IMR-90 (cell line): ENCODE measurements around the gene APMAP. TPM values are rescaled to one million over a fixed set of nuclear protein-coding genes. Genes with fewer than 3 reads are reported as not detected.

Source experiments
- ATAC-seq: fragments of 200-7000 bp; cut with Tn5 transposase; 2 replicates; pipeline ENCODE4 v1.9.1; 2020; ENCODE audit warnings: low read depth, mild to moderate bottlenecking, moderate library complexity
- BruUV-seq: library from RNA; stranded (reverse); fragments of 400-500 nt; replicated peaks from 2 replicates; lab custom pipeline; 2021; lab: Mats Ljungman, UMichigan
- CTCF ChIA-PET: fragments of 300-600 bp; formaldehyde crosslinking; extraction: SDS; loops from one replicate; lab custom pipeline; 2021; ENCODE audit warnings: antibody characterized with exemption; lab: Yijun Ruan, JAX
- POLR2A ChIA-PET: fragments of 300-600 bp; sonication (Branson Sonifier 250); formaldehyde crosslinking; loops from one replicate; lab custom pipeline; 2022; ENCODE audit warnings: antibody characterized with exemption; ENCODE audit not compliant: unreplicated experiment; lab: Charles Lee
- DNase-seq: peaks from one replicate; pipeline ENCODE4 v3.0.0; 2013
- H2AFZ ChIP-seq: replicated peaks from 2 replicates; pipeline ENCODE3; 2013; ENCODE audit warnings: low read length, mild to moderate bottlenecking; ENCODE audit not compliant: poor library complexity
- H2AK5ac ChIP-seq: 2 replicates; pipeline ENCODE4 v1.6.1; 2013; ENCODE audit warnings: low read depth, low read length, inconsistent platforms
- H2AK9ac ChIP-seq: replicated peaks from 2 replicates; pipeline ENCODE3; 2013; ENCODE audit warnings: mild to moderate bottlenecking, low read depth, low read length, moderate library complexity; ENCODE audit not compliant: poor library complexity
- H2BK120ac ChIP-seq: 2 replicates; pipeline ENCODE4 v1.6.1; 2013; ENCODE audit warnings: low read depth, low read length, inconsistent platforms
- H2BK15ac ChIP-seq: 3 replicates; pipeline ENCODE4 v1.6.1; 2013; ENCODE audit warnings: low read depth, low read length, inconsistent platforms
- H2BK20ac ChIP-seq: 2 replicates; pipeline ENCODE4 v1.6.1; 2013; ENCODE audit warnings: low read depth, mild to moderate bottlenecking, inconsistent platforms, low read length, moderate library complexity
- H2BK5ac ChIP-seq: 2 replicates; pipeline ENCODE4 v1.6.1; 2013; ENCODE audit warnings: mild to moderate bottlenecking, low read depth, low read length, inconsistent platforms; ENCODE audit not compliant: poor library complexity, severe bottlenecking
- H3K14ac ChIP-seq: replicated peaks from 2 replicates; pipeline ENCODE4 v1.6.1; 2013; ENCODE audit warnings: low read depth, low read length, inconsistent platforms
- H3K18ac ChIP-seq: 2 replicates; pipeline ENCODE4 v1.6.1; 2013; ENCODE audit warnings: low read depth, low read length, control low read depth
- H3K23ac ChIP-seq: 2 replicates; pipeline ENCODE4 v1.6.1; 2013; ENCODE audit warnings: low read depth, low read length, inconsistent platforms
- H3K27ac ChIP-seq: 2 replicates; pipeline ENCODE4 v1.5.1; 2013; ENCODE audit warnings: mild to moderate bottlenecking, control low read depth, low read length; ENCODE audit not compliant: insufficient read depth
- H3K27me3 ChIP-seq: 2 replicates; pipeline ENCODE4 v1.6.1; 2013; ENCODE audit warnings: low read length; ENCODE audit not compliant: control insufficient read depth, insufficient read depth
- H3K36me3 ChIP-seq: 2 replicates; pipeline ENCODE4 v1.6.1; 2013; ENCODE audit warnings: low read length, mixed read lengths; ENCODE audit not compliant: control insufficient read depth, insufficient read depth
- H3K4ac ChIP-seq: 2 replicates; pipeline ENCODE4 v1.6.1; 2013; ENCODE audit warnings: low read depth, low read length, inconsistent platforms
- H3K4me1 ChIP-seq: 2 replicates; pipeline ENCODE4 v1.6.1; 2013; ENCODE audit warnings: low read length, mixed read lengths; ENCODE audit not compliant: control insufficient read depth, insufficient read depth
- H3K4me2 ChIP-seq: 2 replicates; pipeline ENCODE4 v1.6.1; 2013; ENCODE audit warnings: low read depth, mild to moderate bottlenecking, control low read depth, low read length, moderate library complexity
- H3K4me3 ChIP-seq: 2 replicates; pipeline ENCODE4 v1.5.1; 2013; ENCODE audit warnings: low read depth, mild to moderate bottlenecking, control low read depth, low read length, moderate library complexity; ENCODE audit not compliant: insufficient read depth
- H3K56ac ChIP-seq: 2 replicates; pipeline ENCODE4 v1.6.1; 2013; ENCODE audit warnings: low read length, inconsistent platforms; ENCODE audit not compliant: insufficient read depth; ENCODE audit errors: extremely low read depth
- H3K79me1 ChIP-seq, 2 experiments: 2 replicates each; pipeline ENCODE4 v1.6.1; 2013; ENCODE audit warnings: low read length in 2 of 2, inconsistent platforms in 1 of 2, low read depth in 1 of 2
- H3K9ac ChIP-seq: 2 replicates; pipeline ENCODE4 v1.6.1; 2013; ENCODE audit warnings: low read depth, low read length, control low read depth
- H3K9me1 ChIP-seq: 2 replicates; pipeline ENCODE4 v1.6.1; 2013; ENCODE audit warnings: low read length, inconsistent platforms; ENCODE audit not compliant: insufficient read depth
- H3K9me3 ChIP-seq: 2 replicates; pipeline ENCODE4 v1.6.1; 2013; ENCODE audit warnings: low read length; ENCODE audit not compliant: control insufficient read depth, insufficient read depth
- H4K20me1 ChIP-seq: 2 replicates; pipeline ENCODE4 v1.6.1; 2013; ENCODE audit warnings: low read length, inconsistent platforms; ENCODE audit not compliant: insufficient read depth
- H4K5ac ChIP-seq: 2 replicates; pipeline ENCODE4 v1.6.1; 2013; ENCODE audit warnings: mild to moderate bottlenecking, low read depth, low read length, control low read depth
- H4K8ac ChIP-seq, 2 experiments: 2 replicates each; pipeline ENCODE4 v1.6.1; 2013; ENCODE audit warnings: low read depth in 2 of 2, low read length in 2 of 2, control low read depth in 1 of 2, inconsistent platforms in 1 of 2
- H4K91ac ChIP-seq: 2 replicates; pipeline ENCODE4 v1.6.1; 2013; ENCODE audit warnings: low read depth, low read length, inconsistent platforms; ENCODE audit not compliant: insufficient read depth
- FOS ChIP-seq: fragments of 150-350 bp; IDR thresholded peaks from 2 replicates; pipeline ENCODE4 v1.6.1; 2016; ENCODE audit warnings: low read depth, low read length
- MAFK ChIP-seq: IDR thresholded peaks from 2 replicates; pipeline ENCODE4 v1.6.1; 2012; ENCODE audit warnings: low read depth, low read length, improper control_type of control experiment
- WGBS, 2 experiments: methylation state at CpG; one replicate each; pipeline versions ENCODE4 v1.1.5 to v1.1.7; 2013; ENCODE audit warnings: missing lambda C conversion rate in 2 of 2; ENCODE audit not compliant: insufficient read length in 1 of 2; ENCODE audit errors: extremely low coverage in 2 of 2; 5-methylcytosine and 5-hydroxymethylcytosine counted together
- dilution Hi-C: fragments of 300-500 bp; cut with HindIII; formaldehyde crosslinking; loops from one replicate; pipeline ENCODE4 v1.14.3; 2018; ENCODE audit warnings: low sequenced_read_pairs; ENCODE audit not compliant: unreplicated experiment
- in situ Hi-C: fragments of 300-500 bp; cut with MboI; formaldehyde crosslinking; loops from 3 replicates; pipeline ENCODE4 v1.14.3; 2019; ENCODE audit warnings: low sequenced_read_pairs, inconsistent platforms, mixed read lengths
- intact Hi-C: fragments of 100-400 bp; cut with micrococcal nuclease; formaldehyde crosslinking; loops from 2 replicates; pipeline ENCODE4 v1.10.0; 2022
- polyA plus RNA-seq, 3 experiments: library from polyadenylated mRNA; depleted of rRNA; stranded (reverse); fragments of >200 nt; gene quantifications; 2 replicates each; pipeline ENCODE4 v1.2.3, GENCODE V29; 2012; ENCODE audit warnings: low replicate concordance in 1 of 3
- total RNA-seq: library from RNA; depleted of rRNA; stranded (reverse); fragments of >200 nt; gene quantifications from 2 replicates; pipeline ENCODE4 v1.2.3, GENCODE V29; 2012

The APMAP gene
- total and polyA plus RNA-seq, 2 of the 4 experiments (the other 2 are of a cell fraction) = 67.2 to 88.8 TPM

- no peak for TF ChIP-seq MAFK
Measured at GRCh38 chr20:24958506-24959385, 33.8 kb downstream of the APMAP start (continued).

- Histone ChIP-seq H3K9ac (no peak overlapping the region), H3K79me1 (no peaks in the 10 kb centered on the region), H2AFZ (no peak overlapping the region), H3K23ac (no peak overlapping the region), H4K5ac (no peak overlapping the region), H3K56ac (no peak overlapping the region), H2AK9ac (peak overlapping the region; percentile 55), H3K18ac (no peak overlapping the region), H3K4ac (no peak overlapping the region), H3K9me3 (no peaks in the 10 kb centered on the region), H3K9me1 (0 out of 2 replicates have a peak, but pooled peaks cover 4% of the 10 kb centered on the region), H3K14ac (no peak overlapping the region), H2BK5ac (no peak overlapping the region), H4K8ac (no peak overlapping the region), H2AK5ac (no peak overlapping the region), H3K4me1 (no peaks in the 10 kb centered on the region), H2BK15ac (no peak overlapping the region), H3K36me3 (peaks cover 12% of the 10 kb centered on the region; the same call in 1 of the 2 replicates), H2BK20ac (no peak overlapping the region), H3K27me3 (no peaks in the 10 kb centered on the region), H3K27ac (no peak overlapping the region), H4K91ac (no peak overlapping the region), H2BK120ac (no peak overlapping the region), H3K4me3 (no peak overlapping the region), H3K4me2 (no peak overlapping the region), H4K20me1 (no peaks in the 10 kb centered on the region)
- in situ Hi-C loops (no loop called here), intact Hi-C loops (no loop called here), dilution Hi-C loops (no loop called here)
- no peak for TF ChIP-seq FOS
- 94% methylated on average over 9 of the region's 18 CpGs; no CpG with 5 or more reads in 1 of the 2 experiments for WGBS, 2 experiments
- ATAC-seq (no peak), DNase-seq (no peak)
- CTCF ChIA-PET = no interaction called here
- BruUV-seq = no TSS peak
- POLR2A ChIA-PET = no interaction called here
Measured at GRCh38 chr20:24957326-24958016, 35.1 kb downstream of the APMAP start.
